IPS-18a (cell line): Measurements from ENCODE around the gene PCCA.

Experiments
- H3K27ac ChIP-seq: one replicate; pipeline ENCODE4 v1.5.1; 2013; ENCODE audit warnings: low read length
- H3K27me3 ChIP-seq: one replicate; pipeline ENCODE4 v1.6.1; 2013; ENCODE audit warnings: mild to moderate bottlenecking, low read length; ENCODE audit not compliant: control insufficient read depth, insufficient read depth
- H3K36me3 ChIP-seq: one replicate; pipeline ENCODE4 v1.6.1; 2013; ENCODE audit warnings: low read depth, low read length; ENCODE audit not compliant: control insufficient read depth
- H3K4me1 ChIP-seq: one replicate; pipeline ENCODE4 v1.6.1; 2013; ENCODE audit warnings: low read depth, low read length; ENCODE audit not compliant: control insufficient read depth
- H3K4me3 ChIP-seq: one replicate; pipeline ENCODE4 v1.5.1; 2013; ENCODE audit warnings: low read length
- H3K9ac ChIP-seq: one replicate; pipeline ENCODE4 v1.6.1; 2013; ENCODE audit warnings: mild to moderate bottlenecking, low read length, moderate library complexity
- H3K9me3 ChIP-seq: one replicate; pipeline ENCODE4 v1.6.1; 2013; ENCODE audit warnings: low read depth, low read length; ENCODE audit not compliant: control insufficient read depth

Gene PCCA

DNA sequence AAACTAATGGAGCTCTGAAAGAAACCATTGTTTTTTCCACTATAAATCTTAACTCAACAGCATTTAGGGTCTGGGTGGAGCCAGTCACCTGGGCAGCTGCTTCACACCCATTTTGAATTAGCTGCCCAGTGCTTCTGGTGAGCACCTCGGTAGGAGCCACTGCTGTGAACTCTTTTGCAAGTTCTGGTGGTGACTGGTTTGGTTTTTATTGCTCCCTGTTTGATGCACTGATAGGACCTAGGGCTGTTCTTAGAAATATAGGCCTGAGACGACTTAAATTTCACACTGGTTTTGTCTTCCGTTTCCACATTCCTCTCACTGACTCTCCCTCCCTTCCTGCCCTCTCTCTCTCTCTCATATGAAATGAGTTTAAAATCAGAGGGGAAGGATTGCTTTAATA, 395.8 kb downstream of the PCCA start:
- Histone ChIP-seq H3K9ac (no peak overlapping the region), H3K27ac (no peak overlapping the region)

DNA sequence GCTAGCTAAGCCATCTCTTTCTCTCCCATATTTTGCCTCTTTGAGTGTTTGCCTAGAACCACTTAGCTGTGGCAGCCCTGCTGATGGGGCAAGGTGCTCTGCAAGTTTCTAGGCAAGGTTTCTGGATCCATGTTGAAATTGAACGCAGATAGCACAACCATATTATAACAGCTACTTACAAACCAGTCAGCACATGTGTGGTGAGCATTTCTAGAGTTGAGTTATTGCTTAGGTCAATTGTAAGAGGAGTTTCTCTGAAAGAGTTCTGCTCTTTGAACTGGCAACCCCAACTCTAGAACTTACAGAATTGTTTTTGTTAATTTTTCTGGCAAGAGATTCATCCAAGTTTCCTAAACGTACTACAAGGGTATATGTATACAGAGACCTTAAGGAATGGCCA, 396.4 kb downstream of the PCCA start:
- H3K27ac ChIP-seq, result no peak overlapping the region
- H3K4me3 ChIP-seq, result no peak overlapping the region
- peaks cover 23% of the 10 kb centered on the region for H3K4me1 ChIP-seq

More for the DNA sequence above, 395.8 kb downstream of the PCCA start:
- Histone ChIP-seq H3K4me3 (no peak overlapping the region), H3K4me1 (peaks cover 18% of the 10 kb centered on the region), H3K27me3 (no peaks in the 10 kb centered on the region), H3K9me3 (no peaks in the 10 kb centered on the region), H3K36me3 (no peaks in the 10 kb centered on the region)

DNA sequence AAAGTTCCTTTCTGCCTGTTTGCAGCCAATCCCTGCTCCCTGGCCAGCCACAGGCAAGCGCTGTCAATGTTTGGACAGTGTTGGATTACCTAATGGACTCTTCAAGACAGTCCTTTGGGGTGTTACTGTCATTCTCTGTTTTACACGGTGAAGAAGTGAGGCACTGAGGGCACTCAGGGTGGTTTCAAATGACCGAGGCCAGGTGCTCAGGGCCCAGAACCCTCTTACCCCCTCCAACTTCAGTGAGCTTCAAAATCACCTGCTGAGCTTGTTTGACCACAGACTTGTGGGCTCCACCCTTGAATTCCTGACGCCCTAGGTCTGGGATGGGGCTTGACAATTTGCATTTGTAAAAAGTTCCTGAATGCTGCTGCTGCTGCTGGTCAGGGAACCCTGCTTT, 401.8 kb downstream of the PCCA start:
- Histone ChIP-seq H3K27ac (no peak overlapping the region), H3K36me3 (no peaks in the 10 kb centered on the region), H3K4me3 (no peak overlapping the region), H3K4me1 (peaks cover 27% of the 10 kb centered on the region), H3K9me3 (no peaks in the 10 kb centered on the region), H3K27me3 (no peaks in the 10 kb centered on the region), H3K9ac (no peak overlapping the region)

More for the DNA sequence above, 396.4 kb downstream of the PCCA start:
- Histone ChIP-seq H3K27me3 (no peaks in the 10 kb centered on the region), H3K9ac (no peak overlapping the region), H3K36me3 (no peaks in the 10 kb centered on the region), H3K9me3 (no peaks in the 10 kb centered on the region)

DNA sequence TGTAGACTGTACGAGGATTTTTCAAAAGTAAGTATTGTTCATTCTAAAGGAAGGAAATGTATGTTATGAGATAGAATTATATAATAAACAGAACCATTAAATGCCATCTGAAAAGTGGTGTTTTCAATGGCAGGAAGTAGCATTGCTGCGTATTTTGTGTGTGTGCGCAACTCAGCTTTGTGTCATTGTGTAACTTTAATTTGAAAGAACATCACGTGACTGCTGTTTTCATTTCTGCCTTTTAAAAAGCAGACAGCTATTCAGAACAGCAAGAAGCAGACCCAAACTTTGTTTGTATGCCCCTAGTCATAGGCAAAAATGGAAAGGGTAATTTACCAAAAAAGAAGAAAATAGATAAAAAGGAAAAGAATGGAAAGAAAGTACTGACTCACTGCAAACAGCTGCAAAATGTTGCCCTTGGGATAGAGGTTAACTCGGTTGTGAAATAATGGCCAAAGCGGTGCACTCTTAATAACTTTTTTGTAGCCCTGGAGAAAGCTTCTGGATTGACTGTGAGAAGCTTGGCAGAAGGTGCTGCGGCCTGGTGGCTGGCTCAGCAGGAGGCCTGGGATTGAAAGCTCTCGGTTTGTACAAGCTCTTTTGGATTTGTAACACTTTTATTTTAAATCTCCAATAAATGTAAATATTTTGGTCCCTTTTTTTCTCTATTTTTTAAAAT, 402.4 kb downstream of the PCCA start:
- Histone ChIP-seq H3K27ac (no peak overlapping the region), H3K27me3 (no peaks in the 10 kb centered on the region), H3K9me3 (no peaks in the 10 kb centered on the region), H3K9ac (no peak overlapping the region), H3K4me3 (no peak overlapping the region), H3K36me3 (no peaks in the 10 kb centered on the region), H3K4me1 (peaks cover 27% of the 10 kb centered on the region)

DNA sequence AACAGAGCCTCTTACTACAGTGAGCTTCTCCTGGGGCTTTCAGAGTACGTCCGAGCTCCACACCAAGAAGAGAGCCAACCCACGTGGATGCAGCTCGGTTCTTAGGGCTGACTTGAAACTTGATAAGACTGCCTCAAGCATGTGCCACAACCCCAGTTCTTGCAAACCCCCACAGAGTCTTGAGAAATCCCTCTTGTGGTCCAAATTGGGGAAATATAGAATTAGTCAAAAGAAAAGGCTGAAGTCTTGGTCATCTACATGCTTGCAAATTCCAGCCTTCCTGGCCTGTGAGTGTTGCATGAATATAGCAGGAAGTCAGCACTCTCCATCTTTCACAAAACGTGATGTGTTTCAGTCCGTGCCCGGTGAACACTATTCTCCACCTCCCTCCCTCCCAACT, 404.5 kb downstream of the PCCA start:
- Histone ChIP-seq H3K27me3 (no peaks in the 10 kb centered on the region), H3K9ac (no peak overlapping the region), H3K4me1 (peaks cover 18% of the 10 kb centered on the region), H3K27ac (no peak overlapping the region), H3K9me3 (no peaks in the 10 kb centered on the region), H3K36me3 (no peaks in the 10 kb centered on the region), H3K4me3 (no peak overlapping the region)

DNA sequence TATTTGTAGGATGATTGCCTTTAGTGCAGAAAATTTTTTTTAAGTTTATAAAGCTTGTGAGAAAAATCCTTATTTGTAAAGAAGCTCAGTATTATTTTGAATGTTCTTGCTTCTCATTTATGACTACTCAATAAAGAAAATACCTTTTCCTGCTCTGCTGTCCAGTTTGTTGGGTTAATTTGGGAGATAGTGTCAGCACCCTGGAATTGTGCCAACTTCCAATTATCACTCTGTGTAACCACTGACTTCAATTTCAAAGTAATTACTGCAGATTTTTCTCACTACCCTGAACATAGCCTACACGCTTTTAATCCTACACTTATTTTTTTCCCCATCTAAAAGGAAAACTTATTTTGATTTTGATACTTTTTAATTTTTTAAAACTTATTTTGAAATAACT, 406.6 kb downstream of the PCCA start:
- Histone ChIP-seq H3K27ac (no peak overlapping the region), H3K9me3 (no peaks in the 10 kb centered on the region), H3K4me1 (peaks cover 21% of the 10 kb centered on the region), H3K9ac (no peak overlapping the region), H3K4me3 (no peak overlapping the region), H3K27me3 (no peaks in the 10 kb centered on the region), H3K36me3 (no peaks in the 10 kb centered on the region)

DNA sequence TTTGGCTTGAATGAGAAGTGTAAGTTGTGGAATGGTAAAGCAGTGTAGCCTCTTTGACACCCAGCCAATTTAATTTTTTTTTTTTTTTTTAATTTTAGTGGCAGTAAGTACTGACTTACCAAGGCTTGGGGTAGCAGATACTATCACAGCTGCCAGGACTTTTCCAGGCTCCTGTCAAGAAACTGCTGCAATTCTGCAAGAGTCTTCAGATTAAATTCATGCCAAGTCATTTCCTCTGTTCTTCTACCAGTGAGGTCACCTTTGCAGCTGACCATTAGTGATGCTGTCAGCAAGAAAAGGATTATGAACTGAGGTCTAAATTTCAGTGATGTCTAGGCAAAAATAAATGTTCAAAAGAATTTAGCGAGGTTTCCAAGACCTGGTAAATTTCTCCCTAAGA, 408.5 kb downstream of the PCCA start:
- no peaks in the 10 kb centered on the region for H3K9me3 ChIP-seq
- H3K9ac ChIP-seq, result no peak overlapping the region

DNA sequence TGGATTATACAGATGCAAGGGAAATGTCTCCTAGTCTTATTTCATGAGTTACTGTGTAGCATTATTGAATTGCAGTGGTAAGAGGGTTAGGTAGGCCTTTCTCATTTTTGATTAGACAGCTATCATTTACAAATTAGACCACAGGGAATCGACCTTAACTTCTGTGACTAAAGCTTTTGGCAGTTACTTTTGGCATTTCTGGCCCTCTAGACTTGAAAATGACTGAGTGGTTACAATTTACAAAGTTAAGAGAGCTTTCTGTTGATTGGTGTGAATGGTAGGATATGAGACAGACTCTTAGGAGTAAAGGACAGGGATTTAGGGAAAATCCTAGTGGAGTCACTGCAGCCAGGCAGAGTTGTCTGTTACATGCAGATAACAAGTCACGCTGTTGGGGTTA, 413.6 kb downstream of the PCCA start:
- Histone ChIP-seq H3K9me3 (no peaks in the 10 kb centered on the region), H3K9ac (no peak overlapping the region), H3K27ac (no peak overlapping the region), H3K4me3 (no peak overlapping the region), H3K36me3 (no peaks in the 10 kb centered on the region), H3K4me1 (peaks cover 10% of the 10 kb centered on the region), H3K27me3 (no peaks in the 10 kb centered on the region)

More for the DNA sequence above, 408.5 kb downstream of the PCCA start:
- peaks cover 10% of the 10 kb centered on the region for H3K4me1 ChIP-seq
- no peak overlapping the region for H3K4me3 ChIP-seq
- no peaks in the 10 kb centered on the region for H3K27me3 ChIP-seq
- no peak overlapping the region for H3K27ac ChIP-seq
- H3K36me3 ChIP-seq, result no peaks in the 10 kb centered on the region

DNA sequence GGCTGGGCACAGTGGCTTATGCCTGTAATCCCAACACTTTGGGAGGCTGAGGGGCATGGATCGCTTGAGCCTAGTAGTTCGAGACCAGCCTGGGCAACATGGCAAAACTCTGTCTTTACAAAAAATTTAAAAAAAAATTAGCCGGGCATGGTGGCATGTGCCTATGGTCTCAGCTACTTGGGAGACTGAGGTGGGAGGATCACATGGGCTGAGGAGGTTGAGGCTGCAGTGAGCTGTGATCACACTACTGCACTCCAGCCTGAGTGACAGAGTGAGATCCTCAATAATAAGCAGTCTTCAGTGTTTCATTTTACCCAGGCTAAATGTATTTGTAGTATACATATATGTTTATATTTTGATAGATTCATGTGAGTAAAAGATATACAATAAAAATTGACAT, 414.7 kb downstream of the PCCA start:
- H3K27me3 ChIP-seq, result no peaks in the 10 kb centered on the region
- no peak overlapping the region for H3K4me3 ChIP-seq
- no peak overlapping the region for H3K9ac ChIP-seq
- H3K4me1 ChIP-seq, result peaks cover 17% of the 10 kb centered on the region
- no peaks in the 10 kb centered on the region for H3K9me3 ChIP-seq
- no peak overlapping the region for H3K27ac ChIP-seq
- no peaks in the 10 kb centered on the region for H3K36me3 ChIP-seq

DNA sequence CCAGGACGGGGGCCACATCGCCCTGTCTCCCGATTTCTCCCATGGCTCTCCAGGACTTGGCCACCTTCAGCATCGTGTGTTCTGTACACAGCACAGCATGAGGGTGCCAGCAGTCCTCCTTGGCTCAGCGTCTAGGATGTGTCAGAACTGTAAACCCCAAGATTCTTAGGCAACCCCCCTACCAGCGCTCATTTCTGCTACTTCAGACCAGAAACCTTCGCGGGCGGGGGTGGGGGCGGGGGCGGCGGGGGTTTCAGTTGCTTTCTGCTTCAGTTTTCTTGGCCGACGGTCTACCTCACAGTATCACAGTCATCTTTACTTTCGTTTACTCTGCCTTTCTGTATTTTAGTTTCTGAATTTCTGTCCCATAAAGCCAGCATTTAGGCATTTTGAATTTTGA, 417.3 kb downstream of the PCCA start:
- Histone ChIP-seq H3K27ac (no peak overlapping the region), H3K4me3 (no peak overlapping the region), H3K9ac (no peak overlapping the region), H3K4me1 (peaks cover 33% of the 10 kb centered on the region), H3K9me3 (no peaks in the 10 kb centered on the region), H3K36me3 (no peaks in the 10 kb centered on the region), H3K27me3 (no peaks in the 10 kb centered on the region)

DNA sequence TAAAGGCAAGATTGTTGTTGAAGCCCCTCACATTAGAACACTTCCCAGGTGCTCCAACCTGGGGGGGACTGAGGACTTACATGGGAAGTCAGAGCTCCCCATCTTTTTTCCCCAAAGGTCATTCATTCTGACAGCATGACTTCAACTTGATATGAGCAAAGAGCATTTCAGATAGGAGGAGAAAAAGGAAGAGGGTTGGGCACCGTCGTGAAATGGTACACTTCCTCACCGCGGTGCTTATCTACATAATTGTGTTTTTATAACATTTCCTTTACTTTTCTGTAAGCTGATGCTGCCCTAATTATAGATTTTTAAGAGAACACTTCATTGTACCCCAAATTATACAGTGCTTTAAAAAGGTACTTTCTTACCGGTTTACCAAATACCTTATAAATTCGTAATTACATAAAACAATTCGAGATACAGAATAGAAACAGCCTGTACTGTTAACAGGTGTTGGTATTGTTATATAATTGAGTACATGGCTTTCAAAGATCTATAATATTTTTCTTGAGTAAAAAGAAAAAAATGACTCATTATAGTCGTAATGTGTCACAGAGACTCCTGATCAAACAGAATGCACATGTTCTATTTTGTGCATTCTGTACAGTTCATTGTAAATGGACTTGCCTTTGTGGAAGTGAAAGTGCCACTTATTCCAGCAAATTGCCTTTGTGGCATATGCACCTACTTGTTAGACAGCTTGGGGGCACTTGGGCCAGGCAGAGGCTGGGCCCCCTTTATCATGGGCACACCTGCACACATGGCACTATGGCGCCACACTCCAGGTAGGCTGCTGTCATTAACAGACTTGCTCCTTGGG, 417.9 kb downstream of the PCCA start:
- H3K4me1 ChIP-seq, result peaks cover 39% of the 10 kb centered on the region
- H3K27ac ChIP-seq, result no peak overlapping the region
- no peaks in the 10 kb centered on the region for H3K9me3 ChIP-seq
- H3K36me3 ChIP-seq, result no peaks in the 10 kb centered on the region
- H3K4me3 ChIP-seq, result no peak overlapping the region
- no peaks in the 10 kb centered on the region for H3K27me3 ChIP-seq
- H3K9ac ChIP-seq, result no peak overlapping the region

DNA sequence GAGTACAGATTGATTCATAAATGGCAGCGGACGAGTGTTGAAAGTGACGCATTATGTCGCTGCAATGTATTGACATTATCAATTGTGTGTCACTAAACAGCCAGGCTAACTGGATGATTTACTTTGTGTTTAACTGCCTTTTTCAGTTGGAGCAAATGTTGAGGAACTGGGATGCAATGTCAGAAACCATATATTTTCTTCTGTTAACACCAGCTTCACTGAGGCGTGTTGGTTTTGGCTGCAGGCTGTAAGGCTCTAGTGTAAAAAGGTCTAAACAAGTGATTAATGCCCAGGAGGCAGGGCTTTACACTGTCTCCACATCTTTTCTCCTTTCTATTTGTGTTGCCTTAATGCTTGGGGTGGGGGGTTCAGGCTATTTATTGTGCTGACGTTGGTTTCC, 419.6 kb downstream of the PCCA start:
- no peak overlapping the region for H3K4me3 ChIP-seq
- no peak overlapping the region for H3K27ac ChIP-seq
- no peaks in the 10 kb centered on the region for H3K36me3 ChIP-seq
- H3K9ac ChIP-seq, result no peak overlapping the region
- H3K27me3 ChIP-seq, result no peaks in the 10 kb centered on the region
- H3K9me3 ChIP-seq, result no peaks in the 10 kb centered on the region
- peaks cover 44% of the 10 kb centered on the region for H3K4me1 ChIP-seq
